T1000 (cell line): Measurements from ENCODE around the gene SP9.

Experiments
- DNase-seq: peaks from one replicate; lab custom pipeline; 2025; ENCODE audit warnings: mixed read lengths; lab: John Stamatoyannopoulos, UW

SP9 gene

DNA sequence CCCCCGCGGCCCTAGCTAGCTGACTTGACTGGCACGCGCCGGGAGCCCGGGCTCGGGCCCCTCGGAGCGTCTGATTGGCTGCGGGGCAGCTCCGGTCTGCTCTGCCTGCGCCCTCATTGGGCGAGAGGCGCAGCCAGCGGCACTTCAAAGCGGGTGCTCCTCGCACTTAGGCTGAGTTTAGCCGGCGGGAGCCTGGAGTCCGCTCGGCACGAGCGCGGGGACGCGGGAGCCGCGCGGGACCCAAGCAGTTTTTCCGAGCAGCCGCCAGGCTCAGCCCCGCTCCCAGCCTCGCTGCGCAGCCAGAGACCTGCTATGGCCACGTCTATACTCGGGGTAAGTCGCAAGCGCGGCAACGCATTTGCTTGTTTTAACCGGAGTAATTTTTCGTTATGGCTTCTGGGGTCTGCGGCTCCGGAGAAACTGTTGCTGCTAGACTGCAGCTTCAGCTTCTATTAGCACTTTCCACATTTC, at the start of gene SP9:
TSS of gene SP9 (plus strand) at position 174 of the 471 bp plus-strand sequence. CDS start at position 313, 139 bp downstream.
- peak; percentile 57 for DNase-seq

DNA sequence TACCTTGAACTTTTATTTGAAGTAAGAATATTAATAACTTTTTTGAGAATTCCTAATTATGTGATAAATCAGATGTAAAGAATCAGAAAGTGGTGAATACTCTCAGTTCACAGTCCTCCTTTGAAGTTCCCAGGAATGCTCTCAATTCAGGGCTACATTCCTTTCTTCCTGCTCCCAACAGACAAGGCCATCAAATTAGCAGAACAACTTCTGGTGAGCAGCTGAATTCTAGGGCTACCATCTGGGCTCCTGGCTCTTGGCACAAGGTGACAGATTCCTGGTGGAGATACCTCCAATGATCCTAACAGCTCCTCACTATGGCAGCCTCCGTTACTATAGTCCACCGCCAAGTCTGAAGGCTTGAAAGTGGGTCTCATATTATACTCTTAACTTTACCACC, 48.6 kb upstream of the SP9 start:
- DNase-seq, result no peak

DNA sequence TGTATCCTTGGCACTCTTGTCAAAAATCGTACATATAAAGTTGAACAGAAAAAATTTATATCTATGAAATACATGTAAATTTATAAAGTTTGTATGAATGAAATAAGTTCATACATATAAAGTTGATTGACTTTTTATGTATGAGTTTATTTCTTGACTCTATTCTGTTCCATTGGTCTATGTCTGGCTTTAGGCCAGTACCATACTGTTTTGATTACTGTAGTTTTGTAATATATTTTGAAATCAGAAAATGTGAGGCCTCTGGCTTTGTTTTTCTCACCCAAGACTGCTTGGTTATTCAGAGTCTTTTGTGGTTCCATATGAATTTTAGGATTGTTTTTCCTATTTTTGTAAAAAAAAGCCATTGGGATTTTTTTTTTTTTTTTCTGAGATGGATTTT, 41.8 kb upstream of the SP9 start:
- DNase-seq, result no peak

DNA sequence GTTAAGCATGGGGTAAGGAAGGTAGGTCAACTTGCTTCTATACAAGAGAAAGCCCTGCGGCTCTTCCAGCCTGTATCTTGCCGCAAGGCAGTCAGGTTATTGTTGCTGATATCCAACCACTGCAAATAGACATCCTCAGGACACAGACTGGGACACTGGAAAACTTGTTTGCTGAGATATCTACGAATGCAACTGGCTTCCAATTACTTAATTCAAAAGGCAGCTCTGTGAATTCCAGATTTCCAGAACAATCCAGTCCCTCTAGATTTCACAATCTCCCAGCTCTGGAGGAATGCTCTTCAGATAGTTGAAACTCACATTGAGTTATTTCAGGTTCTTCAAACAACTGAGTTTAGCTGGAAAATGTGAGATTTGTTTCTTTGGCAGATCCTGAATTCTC, 34.6 kb upstream of the SP9 start:
- DNase-seq, result no peak

DNA sequence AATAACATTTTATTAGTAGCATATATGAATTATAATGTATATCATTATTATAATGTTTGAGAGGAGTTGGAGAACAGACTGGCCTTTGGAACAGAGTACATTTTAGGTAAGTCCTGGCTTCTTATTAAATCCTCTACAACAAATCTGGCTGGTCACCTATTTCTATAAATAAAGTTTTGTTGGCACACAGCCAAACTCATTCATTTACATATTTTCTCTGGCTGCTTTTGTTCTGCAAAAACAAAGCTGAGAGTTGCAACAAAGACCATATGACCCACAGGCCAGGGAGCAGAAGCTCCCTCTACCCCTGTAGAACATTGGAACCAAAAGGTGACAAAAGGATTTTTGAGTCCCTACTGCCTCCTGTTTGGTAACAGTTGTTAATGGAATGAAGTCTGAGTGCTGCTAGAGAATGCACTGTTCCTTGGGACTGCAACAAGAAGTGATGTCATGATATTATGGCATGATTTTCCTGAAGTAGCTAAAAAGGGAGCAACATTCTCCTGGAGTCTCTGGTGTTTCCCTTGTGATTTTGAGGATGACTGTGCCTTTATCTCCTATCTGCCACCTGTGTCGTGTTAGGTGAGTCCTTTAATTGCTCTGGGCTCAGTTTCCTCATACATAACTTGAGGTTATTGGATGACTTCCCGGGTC, 22.0 kb upstream of the SP9 start:
- DNase-seq, result no peak

DNA sequence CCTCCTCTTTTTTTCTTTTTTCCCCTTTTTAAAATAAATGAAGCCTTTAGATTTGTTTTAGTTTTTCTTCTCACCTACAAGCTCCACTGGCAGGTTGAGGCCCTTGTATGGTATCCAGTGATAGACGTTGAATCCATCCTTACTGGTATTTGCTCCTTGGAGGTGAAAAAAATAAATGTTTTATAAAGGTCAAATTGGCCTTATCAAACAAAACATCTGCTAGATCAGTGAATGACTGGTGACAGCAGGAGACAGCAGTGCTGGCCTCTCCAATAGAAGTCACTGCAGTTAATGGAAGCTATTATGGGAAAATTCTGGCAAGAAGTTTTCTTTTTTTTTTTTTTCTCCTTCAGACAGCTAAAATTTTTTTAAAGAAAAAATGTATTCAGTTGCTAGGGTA, 12.6 kb upstream of the SP9 start:
- no peak for DNase-seq

DNA sequence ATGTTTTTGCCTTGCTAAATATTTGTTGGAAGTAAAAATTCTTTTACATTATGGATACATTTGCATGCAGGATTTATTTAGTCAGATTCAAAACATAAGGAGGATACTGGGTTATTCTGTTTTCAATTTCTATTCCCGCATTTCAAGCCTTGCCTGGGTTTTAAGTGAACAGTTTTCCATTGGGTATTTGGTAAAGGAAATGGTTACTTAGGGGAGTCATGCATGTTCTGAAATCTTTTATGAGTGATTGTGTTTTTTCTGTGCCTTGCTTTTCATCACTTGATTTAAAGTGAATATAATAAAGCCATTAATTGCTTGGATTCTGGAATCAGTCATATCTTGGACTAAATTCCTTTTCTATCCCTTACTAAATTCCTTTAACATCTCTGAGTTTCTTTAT, 12.0 kb upstream of the SP9 start:
- DNase-seq, result no peak

DNA sequence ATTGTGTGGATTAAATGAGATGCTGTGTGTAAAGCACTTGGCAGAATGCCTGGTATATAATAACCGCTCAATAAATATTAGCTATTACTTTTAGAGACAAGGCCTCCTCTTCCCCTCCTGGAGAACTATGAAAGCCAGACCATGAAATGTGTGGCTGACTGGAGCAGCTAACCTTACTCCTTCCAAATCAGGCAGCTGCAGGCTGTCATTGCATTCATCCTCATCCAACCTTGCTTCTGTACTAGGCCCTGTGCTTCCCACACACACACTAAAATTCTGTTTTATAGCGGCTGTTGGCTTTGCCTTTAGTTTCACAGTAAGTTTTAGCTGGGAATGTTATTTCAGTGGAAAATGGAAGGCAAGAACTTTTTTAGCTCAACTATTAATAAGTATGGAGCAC, 10.2 kb upstream of the SP9 start:
- no peak for DNase-seq

DNA sequence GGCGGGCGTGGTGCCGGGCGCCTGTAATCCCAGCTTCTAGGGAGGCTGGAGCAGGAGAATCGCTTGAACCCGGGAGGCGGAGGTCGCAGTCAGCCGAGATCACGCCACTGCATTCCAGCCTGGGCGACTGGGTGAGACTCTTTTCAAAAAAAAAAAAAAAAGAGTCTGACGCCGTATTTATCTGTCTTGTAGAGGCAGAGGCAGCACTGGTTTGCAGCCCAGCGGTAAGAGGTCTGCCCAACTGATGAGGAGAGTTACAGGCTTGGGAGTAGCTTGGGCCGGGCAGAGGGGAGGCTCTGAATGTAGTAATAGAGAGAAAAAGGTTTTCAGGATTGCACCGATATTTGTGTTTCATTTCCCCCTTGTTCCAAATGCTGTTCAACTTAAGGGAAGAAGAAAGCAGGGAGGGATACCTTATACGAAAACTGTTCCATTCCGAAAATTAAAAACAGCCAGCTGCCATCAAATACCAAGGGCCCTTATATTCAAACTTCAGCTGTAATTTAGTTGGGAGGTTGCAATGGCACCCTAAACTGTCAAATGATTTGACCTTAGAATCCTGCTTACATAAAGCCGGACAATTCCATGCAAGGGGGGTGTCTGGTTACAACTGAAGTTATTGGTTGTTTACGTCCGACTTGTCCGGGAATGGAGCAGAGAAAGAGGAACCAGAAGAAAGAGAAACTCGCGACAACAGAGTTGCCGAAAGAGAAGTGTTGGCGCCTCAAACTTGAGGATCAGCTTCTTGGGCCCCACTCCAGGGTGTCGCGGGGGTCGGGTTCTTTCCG, 9.2 kb upstream of the SP9 start:
- DNase-seq, result no peak

DNA sequence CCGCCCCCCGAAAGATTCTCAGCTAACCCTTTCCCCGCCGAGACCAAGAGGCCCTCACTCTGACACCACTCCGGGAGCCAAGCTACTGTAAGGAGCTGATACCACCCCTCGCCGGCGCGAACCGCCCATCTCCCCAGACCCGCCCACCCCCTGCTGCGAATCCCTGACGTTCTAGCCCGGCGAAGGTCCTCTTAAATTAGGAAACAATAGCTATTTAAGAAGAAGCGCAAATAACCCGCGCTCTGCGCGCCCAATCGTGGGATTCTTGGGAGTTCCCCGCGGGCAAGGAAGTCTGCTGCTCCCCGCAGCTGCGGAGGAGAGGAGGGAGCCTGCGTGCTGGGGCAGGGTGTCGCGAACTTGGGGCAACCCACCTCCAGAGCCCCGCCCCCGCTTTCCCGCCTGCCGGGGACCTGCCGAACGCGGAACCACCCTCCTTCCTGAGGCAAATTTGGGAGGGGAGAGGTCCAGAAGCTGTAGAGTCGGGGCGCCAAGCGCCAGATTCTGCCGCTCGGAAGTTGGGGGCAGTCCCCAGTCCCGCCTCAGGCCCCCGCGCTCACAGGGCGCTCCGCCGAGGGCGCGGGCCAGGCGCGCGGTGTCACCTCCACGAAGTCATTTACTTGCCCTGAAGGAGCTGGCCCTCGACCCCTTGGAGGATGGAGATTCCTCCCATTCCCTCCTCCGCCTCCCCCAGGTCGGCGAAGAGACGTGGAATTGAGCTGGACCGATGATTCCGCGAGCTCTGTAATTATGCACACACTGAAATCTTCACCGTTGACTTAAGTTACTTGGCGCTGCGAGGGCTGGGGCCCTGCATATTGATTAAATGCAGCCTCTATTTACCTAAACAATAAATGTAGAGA, 8.4 kb upstream of the SP9 start:
- DNase-seq, result no peak

DNA sequence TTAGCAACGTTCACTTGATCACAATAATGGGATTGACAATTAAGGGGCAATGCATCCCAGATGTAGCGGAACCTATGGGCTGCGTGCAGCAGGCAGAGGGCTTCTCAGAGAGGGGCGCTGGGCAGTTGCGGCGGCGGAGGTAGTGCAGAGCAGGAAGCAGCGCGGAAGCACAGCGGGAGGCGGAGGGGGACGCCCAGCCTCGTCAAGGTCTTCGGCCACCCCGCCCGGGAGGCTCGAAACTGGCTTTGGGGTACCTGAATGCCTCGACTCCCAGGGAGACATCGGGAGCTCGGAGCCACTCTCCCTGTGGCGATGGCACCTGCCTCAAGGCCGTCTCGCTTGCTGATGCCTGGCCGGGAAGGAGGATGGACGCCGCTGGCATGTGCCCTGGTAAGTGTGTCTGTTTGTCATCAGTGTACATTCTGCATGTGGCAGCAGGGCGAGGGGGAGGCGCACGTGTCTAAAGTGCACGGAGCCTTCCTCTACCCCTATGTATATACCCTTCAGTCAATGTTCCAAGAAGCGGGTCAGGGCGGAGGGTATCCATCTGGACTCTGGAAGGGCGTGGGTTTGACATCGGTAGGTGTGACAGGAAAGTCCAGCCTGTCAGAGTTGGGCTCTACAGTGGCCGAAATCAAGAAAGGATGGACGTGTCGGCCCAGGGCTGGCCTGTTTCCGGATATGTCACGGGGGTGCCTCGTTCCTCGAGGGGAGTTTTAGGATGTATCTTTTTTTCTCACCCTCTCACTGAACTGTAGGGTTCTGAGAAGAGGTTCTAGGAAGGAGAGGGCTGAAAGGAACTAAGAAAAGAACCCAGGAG, 7.5 kb upstream of the SP9 start:
- no peak for DNase-seq

DNA sequence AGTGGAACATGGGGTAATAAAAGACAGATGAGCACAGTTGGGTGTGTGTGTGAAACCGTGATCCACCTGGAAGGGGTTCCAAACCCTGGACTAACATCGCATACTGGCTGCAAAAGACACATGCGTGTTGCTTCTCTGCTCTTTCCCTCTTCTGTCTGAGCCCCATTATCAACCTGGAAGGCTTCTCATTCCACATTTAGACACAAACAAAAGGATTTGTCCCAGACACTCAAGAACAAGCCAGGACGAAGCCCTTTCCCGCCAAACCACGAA, 7.0 kb upstream of the SP9 start:
- DNase-seq, result no peak

DNA sequence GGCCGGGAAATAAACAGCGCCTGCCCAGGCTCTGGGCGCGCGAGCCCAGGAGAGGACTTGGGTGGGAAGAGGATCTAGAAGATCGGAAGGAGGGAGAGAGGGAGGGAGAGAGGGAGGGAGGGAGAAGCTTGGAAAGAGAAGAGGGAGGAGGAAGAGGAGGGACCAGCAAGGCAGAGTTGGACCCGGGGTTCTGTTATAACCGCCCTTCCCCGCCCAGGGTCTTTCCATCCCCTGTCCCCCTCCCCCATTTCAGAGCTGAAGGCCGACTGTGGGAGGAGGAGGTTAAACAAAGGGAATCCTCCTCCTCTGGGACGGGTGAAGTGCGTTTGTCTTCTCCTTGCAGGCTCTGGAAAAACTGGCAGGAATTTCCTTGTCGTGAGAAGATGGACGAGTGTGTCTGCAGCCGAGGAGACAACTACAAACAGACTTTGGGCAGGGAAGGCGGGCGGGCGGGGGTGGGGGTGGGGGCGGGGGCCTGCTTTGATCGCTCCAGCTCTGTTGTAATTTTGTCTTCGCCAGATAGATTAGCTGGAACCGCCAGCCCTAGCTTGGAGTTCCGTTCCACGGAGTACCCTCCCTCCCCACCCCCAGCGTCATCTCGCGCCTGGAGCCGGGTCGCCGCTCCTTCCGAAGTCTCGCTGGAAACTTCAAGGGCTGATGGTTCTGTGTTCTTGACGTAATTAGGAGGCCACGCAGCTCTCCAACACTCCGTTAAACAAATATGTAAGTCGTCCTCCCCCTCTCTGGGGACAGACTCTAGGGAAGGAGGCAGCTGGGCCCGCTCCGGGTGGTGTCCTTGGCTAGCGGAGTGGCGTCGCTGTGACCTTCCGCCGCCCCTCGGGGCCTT, 6.4 kb upstream of the SP9 start:
- no peak for DNase-seq

DNA sequence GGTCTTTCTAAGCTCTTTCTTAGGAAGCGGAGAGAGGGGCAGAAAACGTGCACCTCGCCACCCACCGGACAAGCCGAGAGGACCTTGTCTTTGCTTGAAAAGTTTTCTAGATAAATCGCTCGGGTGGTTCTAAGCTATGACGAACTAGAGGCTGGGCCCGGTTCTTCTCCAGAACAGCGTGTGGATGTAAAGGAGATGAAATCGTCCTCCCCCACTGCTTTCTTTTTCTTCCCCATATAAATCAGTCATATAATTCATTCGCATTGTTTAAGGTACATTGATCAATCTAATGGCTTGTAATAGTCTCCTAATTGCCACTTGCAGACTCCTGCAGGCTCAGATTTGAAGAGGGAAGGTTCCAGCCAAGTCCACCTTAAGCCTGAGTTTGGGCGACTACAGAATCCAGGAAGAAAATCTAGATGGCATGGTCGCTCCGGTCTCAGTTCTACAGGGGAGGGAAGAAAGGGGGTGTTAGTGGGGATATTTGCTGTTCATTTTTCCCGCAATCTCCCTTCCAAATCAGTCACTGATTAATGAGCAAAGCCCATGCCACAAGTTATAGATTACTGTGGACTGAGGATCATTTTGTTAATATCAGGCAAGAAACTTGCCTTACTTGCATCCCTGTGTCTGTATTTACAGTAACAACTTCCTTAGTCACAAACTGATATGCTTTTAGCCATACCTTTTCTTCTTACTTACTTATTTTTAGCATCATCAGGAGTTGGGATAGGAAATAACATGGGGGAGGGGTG, 5.6 kb upstream of the SP9 start:
- no peak for DNase-seq

DNA sequence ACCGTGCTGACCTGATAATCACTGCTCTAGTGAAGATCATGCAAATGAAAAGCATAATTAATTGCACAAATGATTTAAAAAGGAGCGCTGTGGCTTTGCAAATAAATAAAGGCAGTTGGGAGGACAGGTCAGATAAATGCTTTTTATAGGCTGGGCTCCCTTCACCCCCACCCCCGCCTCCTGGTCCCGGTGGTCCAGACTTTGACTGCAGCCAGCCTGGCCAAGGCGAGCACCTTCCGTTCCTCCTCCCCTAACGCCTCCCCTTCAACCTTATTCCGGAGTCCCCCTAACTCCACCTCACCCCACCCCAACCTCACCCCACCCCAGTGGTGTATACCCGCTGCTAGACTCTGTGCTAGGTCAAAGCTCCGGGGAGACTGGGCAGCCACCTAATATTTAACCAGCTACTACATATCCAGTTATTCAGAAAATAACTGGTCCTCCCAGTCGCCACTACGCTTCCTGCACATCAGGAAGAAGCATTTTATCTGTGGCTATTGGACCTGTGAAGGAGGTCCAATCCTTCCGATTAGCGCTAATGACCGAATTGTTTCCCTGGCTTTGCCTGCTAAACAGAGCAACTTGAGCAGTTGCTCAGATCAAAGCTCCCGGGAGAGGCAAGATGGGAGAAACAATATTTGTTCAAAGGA, 3.7 kb upstream of the SP9 start:
- no peak for DNase-seq

DNA sequence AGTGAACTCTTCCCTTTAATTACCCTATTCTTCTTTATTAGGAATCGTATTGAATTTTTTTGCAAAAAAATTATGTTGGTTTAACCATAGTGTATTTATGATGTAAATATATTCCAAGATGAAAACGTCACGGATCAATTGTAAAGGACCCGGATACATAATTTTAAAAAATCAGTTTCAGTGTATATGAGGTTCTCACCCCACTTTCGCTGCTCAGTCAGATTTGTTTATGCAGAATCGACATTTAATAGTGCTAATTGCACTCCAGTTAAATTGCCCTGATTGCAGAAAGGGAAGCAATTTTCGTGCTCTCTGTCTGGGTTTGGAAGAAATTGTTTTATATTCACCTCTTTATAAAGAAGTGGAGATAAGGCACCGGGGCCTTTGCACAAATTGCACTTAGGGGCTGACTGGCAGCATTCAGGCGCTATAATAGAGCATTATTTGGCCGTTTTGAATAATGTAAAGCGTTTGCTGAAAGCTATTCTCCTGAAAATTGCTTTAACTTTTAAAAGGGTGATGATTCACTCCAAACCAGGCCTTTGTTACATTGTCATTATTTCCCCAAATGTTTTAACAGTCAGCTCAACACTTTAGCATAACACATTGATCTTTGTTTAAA, 3.0 kb upstream of the SP9 start:
- no peak for DNase-seq

DNA sequence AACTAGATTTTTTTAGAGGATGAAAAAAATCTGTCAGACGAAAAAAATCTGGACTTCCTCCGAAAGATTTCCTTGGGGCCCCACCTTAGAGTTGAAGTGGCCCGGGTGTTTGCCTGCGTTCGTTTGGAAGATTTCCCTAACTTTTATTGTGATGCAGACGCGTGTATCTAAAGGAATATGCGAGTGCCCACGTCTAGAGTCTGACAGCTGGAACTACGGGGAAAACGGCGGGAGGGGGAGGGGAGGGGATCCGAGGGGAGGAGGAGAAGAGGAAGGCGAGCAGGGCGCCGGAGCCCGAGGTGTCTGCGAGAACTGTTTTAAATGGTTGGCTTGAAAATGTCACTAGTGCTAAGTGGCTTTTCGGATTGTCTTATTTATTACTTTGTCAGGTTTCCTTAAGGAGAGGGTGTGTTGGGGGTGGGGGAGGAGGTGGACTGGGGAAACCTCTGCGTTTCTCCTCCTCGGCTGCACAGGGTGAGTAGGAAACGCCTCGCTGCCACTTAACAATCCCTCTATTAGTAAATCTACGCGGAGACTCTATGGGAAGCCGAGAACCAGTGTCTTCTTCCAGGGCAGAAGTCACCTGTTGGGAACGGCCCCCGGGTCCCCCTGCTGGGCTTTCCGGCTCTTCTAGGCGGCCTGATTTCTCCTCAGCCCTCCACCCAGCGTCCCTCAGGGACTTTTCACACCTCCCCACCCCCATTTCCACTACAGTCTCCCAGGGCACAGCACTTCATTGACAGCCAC, 2.4 kb upstream of the SP9 start:
- DNase-seq, result no peak

DNA sequence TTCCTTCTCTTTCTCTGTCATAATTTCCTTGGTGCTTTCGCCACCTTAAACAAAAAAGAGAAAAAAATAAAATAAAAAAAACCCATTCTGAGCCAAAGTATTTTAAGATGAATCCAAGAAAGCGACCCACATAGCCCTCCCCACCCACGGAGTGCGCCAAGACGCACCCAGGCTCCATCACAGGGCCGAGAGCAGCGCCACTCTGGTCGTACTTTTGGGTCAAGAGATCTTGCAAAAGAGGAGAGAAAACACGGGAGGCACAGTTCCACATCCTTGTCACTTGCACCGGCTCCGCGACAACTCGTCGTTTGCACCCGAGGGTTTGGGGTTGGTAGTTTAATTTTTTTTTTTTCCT, 1.8 kb upstream of the SP9 start:
- no peak for DNase-seq
